ENCODE results near the gene CUX1.

GRCh38 chr7:102286237-102287110 is 469.0 kb downstream of the CUX1 start, which contains the start of gene SH2B2:
- TF ChIP-seq GATA2 (IDR thresholded peaks at IDR 0.05; ENCODE audit: low read depth, low read length) (no peak), GATA3 (IDR thresholded peaks at IDR 0.05; ENCODE audit: low read depth, low read length) (no peak)

Data from SH-SY5Y (cell line).